NOMO-1 (cell line): ENCODE measurements around the gene ELK1.

ENCODE experiments used
- DNase-seq, 2 experiments: peaks; one replicate each; lab custom pipeline; 2025; ENCODE audit not compliant: unreplicated experiment in 2 of 2; lab: John Stamatoyannopoulos, UW

ELK1 gene

DNA sequence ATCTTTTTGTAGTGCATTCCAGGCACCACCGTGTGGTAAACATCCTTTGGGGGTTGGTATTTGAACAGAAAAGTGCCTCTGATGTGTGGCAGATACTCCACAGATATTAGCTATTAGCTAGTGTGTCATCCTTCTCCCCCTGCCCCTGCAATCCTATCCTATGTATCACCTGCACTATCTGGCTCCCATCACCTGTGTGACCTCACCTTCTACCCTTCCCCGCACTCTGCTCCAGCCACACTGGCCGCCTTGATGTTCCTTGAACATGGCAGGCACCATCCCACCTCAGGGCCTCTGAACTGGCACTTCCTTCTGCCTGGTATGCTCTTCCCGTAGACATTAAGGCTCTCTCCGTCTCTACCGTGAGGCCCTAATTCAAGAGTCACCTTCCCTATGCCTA is 3.7 kb downstream of the ELK1 start:
- DNase-seq, result no peak

DNA sequence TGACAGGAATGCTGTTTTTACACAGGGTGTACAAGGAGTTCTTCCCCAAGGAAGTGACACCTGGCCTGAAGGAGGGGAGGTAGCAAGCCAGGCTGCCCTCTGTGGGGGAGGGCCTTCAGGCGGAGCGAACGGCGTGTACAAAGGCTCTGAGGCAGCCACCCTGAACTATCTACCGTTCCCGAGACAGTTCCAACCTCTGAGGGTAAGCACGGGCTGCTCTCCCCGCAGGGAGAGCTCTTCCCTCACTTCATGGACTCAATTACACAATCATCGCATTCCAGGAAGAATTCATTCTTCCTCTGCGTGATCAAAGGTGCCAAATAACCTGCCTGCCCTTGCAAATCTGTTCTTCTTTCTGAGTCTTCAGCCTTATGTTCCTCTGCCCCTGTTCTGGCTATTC is 4.8 kb downstream of the ELK1 start:
- DNase-seq, result no peak

DNA sequence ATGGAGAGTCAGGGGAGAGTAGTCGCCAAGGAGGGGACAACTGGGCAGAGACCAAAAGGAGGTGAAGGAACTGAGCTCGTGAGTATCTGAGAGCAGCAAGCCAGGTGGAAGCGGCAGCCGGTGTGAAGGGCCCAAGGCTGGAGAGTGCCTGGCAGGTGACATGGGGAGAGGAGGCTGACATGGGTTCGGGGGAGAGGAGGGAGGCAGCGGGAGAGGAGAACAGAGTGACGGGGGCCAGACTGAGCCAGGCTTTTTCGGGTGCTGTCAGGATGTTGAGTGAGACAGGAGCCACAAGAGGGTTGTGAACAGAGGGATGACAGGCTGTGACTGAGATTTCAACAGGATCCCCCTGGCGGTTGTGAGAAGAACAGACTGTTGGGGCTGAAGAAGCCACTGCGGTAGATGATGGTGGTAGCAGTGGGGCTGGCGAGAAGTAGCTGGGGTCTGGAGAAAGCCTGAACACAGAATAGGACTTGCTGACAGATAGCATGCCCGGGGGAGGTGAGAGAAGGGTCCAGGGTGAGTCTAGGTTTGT is 5.7 kb downstream of the ELK1 start:
- no peak for DNase-seq

DNA sequence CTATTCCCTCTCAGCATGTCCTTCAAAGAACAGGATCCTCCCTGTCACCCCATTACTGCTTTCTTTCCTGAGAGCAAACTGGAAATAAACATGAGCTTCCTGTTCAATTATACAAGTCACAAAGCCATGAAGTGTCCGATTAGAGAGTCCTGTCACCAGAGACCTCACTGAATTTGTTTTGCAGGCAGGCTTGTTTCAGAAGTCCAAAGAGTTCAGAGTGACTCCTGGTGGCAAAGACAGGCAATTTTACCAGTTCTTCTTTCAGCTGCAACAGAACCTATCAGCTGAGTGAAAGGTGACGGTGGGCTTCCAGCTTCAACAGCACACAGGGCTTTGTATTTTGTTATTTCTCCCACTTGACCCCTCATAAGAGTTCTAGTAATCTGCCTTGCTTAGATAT is 6.4 kb downstream of the ELK1 start:
- peak in 1 of 2 experiments; percentile 28 for DNase-seq

DNA sequence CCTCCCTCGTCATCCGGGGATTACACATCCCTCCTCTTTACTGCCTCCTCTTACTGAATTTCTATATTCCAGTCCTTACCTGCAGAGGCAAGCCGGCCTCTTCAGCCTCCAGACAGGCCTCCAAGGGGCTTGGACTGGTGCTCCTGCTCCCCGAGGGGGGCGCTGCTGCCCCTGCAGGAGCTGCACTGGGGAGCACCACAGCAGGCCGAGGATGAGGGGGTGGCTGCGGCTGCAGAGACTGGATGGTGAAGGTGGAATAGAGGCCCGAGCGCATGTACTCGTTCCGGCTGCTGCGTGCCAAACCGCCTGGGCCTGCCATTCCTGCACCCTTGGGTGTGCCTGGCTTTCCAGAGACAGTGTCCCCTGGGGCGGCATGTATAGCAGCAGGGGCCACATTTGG is 11.5 kb downstream of the ELK1 start:
- no peak for DNase-seq

DNA sequence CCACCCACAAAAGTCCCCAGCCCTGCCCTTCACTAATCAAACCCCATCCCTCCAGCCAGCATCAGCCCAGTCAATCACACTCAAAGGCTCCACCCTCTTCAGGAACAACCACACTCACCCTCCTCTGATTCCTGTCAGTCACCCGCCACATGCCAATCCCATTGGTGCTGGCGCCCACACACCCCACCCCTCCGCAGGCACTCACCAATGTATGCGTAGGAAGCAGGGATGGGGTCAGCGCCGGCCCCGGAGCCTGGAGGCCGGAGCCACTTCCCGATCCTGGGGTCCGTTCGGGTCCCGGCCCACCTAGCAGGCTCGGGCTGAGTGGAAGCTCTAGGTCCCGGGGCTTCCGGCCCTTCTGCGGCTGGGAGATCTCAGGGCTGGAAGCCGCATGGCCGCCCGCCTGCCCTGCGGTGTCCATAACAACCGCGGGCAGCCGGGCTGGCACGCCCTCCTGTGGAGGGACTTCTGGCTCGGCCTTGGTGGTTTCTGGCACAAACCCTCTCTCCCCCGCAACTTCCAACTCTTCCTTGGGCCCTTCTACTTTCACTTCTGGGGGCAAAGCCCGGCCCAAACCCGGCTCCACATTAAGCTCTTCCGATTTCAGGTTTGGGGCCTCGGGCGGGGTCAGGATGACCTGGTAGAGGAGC is 12.7 kb downstream of the ELK1 start:
- no peak for DNase-seq

DNA sequence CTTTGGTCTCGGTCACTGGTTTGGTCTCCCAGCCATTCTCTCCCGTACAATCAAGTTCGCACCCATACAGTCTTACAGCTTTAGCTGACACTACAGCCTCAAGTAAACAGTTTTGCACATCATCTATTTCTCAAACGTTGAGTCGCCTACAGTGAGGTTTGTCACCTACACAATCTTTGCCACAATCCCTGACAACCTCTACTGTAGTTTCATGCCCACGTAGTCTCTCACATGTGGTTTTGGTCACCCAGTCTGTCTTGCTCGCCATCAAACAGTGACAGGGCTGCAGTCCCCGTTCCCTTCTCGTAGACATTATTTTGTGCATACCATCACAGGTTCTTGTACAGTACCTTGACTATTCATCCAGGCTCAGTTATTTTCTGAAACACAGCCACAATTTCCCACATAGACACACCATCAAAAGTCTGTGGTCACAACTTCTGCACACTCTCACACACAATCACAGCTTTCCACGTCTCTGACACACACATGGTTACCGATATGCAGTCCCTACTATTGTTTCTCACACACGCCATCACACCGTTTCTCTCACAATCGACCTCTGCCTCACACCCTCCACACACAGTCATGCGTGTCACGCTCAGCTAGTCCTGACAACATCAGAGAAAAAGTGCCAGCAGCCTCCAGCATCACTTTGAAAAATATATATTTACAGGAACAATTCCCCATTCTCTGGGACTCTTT is 15.3 kb downstream of the ELK1 start:
- DNase-seq, result no peak

DNA sequence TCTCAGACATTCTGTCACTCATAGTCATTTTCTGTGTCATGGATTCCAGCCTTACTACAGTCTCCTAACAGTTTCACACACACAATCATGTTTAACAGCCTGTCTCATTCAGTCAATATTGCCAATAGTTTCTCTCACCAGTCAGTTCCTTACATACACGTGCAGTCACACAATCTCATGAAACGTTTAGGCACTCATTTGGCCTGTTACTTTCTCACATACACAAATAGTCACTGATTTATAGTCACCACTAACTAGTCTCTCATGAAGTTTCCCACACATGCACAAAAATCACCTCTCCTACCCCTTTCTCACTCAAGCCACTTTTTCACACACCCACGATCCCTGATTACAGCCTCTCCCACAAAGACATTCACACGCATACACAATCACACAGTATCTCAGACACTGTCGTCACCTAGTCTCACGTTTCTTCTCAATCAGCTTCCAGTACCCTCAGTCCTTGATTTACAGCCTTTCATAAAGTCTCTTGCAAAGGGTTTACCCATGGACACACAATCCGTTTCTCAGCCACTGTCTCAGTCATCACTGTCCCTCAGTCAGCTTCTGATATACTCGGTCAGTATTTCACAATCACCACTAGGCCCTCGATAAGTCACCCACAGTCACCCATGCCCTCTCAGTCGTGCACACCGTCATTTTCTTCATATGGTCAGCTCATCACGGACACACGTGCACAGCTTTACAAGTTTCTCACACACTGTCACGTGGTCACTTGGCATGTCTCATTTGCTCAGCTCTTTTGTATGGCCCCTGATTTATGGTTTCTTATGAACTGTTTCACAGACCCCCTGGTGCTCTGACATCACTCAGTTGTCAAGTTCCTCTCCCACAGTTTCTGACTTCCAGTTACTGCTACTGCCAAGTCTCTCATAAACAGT is 16.4 kb downstream of the ELK1 start:
- peak in 1 of 2 experiments; percentile 17 for DNase-seq

DNA sequence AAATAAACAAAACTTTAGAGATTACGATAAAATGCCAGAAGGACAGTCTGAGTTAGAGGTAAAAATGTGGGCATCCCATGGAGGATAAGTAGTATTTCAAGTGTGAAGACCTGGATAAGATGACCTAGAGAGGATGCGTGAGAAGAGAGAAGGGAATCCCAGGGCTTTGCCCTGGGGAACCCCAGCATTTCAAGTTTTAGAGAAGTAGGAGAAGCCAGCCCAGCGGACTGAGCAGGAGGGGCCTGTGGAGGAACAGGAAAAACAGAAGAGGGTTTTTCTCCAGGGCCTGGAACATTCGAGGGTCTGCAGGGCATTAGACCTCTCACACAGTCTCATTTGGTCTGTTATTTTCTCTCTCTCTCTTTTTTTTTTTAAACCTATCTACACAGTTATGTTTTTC is 17.7 kb downstream of the ELK1 start:
- no peak for DNase-seq

DNA sequence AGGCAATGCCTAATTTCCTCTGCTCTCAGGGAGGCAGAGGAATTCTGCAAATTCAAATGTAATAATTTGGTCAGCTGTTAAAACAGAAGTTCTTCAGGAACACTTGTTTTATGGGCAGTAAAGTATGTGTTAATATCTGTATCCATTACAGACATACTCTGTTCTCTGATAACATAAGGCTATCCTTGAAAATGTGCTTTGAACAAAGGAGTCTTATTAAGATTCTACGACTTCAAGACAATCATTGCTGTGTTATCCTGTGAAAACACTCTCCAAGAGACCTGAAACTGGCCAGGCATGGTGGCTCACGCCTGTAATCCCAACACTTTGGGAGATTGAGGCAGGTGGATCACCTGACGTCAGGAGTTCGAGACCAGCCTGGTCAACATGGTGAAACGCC is 18.7 kb downstream of the ELK1 start:
- DNase-seq, result no peak

DNA sequence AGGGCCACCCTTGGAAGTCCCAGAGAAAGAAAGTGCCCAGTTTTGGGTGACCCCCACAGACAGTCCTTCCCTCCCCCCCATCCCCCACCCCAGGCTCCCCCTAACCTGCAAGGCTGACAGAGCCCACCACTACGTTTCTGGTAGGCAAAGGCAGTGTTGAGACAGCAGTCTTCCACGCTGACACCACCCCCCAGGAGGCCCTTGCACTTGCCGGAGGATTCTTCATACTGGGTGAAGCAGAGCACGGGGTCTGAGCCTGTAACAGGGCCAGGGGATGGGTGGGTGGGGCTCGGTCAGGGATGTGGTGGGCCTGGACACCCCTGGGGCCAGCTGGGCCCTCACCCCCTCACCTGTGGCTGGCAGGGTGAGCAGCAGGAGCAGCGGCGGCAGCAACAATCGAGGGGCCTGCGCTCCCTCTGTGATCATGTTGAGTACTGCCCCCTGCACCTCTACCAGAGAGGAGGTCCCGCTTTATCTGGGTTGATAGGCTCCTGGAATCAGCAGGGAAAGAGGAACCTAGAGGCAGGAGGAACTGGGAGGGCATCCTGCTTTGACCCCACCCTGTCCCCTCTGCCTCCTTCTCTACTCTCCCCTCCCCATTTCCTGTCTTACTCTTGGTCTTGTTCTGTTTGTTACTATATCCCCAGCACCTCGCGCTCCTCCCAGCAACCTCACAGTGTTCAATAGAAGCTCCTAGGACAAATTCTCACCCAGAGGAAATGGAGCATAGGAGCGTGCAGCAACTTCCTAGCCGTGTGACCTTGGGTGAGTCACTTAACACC is 20.8 kb downstream of the ELK1 start, which contains the start of gene CFP:
CFP (minus strand) TSS at position 512 of the 782 bp plus-strand sequence; CDS start at position 426, 86 bp downstream.
- DNase-seq, result peak; percentile 42 to 54

DNA sequence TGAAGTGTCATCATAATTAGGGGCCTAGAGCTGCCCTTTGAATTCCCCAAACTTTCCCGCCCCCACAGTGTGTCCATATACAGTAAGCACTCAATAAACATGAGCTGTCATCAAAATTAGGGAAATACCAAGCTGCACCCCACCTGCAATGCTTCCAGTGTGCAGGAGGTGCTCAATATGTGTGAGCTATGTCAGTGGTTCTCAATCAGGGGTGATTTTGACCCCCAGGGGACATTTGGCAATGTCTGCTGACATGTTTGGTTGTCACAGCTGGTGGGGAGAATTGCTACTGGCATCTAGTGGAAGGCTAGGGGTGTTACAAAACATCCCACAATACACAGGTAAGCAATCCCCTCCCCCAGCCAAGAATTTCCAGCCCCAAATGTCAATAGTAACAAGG is 21.4 kb downstream of the ELK1 start:
- DNase-seq, result peak in 1 of 2 experiments; percentile 15

DNA sequence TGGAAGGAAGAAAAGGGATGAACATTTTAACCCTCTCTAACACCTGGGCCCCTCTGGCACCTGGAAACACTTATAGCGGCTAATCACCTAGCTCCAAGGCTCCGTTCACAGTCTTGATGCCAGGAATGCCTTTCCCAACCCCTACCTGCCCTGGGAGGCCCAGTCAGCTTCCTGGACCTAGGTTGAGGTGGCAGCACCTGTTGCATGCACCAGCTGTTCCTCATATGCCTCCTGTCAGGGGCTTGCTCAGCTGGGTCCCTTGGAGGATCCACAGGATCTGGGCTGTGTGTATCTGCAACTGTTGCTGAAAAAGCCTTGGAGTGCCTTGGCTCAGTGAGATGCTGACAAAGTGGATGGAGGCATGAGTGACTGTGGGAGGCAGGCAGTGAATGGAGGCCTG is 25.0 kb downstream of the ELK1 start:
- no peak for DNase-seq

DNA sequence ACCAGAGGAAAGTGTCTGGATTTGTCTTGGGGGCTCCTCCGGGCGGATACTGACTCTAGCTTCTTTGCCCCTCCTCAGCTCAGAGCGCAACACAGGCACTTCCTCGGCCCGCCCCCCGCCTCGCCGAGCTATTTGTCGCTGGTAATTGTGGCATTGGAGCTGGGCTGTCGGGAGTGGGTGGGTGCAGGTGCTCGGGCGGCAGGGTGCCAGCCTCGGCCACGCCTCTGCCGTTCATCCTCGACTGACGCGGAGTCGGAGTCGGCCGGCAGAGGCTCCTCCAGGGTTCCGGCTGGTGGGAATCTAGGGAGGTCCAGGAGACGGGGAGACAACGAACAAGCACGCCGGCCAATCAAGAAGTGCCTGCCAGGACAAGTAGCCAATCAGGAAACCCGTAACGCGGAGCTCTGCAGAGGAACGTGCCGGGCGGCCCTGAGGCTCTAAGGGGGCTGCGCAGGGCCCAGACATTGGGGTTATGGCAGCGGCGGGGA is 26.8 kb downstream of the ELK1 start:
- no peak for DNase-seq

DNA sequence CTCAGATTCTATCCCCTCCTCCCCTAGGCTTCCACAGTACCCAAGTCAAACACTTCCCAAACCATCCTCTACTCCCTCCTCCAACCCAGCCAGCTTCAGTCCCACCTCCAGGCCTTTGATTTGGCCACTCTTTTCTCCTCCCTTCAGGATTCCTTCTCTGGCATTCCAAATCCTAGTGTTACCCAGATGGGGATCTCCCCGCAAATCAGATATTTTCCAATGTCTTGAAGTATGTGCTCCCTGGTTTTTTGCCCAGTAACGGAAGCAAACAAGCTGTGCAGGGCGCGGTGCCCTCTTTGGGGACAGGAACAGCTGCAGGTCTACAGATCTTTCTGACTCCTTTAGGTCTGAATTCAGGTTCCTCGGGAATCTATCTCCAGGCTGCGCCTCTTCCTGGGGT is 28.5 kb downstream of the ELK1 start:
- no peak for DNase-seq

DNA sequence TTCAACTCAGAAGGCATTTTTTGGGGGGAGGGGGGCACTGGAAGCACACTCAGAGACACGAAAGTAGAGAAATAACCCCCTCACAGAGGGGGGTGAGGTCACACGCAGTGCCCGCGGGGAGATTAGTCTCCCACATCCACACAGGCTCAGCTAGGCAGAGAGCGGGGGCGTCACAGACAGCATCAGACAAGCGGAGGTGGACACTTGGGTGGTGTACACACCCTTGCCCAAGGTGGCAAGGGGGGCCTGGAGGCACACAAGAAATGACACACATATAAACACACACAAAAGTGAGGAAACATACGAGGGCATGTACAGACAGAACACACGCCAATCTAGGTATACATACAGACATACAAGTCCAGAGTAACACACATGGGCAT is 30.1 kb downstream of the ELK1 start:
- DNase-seq, result no peak

DNA sequence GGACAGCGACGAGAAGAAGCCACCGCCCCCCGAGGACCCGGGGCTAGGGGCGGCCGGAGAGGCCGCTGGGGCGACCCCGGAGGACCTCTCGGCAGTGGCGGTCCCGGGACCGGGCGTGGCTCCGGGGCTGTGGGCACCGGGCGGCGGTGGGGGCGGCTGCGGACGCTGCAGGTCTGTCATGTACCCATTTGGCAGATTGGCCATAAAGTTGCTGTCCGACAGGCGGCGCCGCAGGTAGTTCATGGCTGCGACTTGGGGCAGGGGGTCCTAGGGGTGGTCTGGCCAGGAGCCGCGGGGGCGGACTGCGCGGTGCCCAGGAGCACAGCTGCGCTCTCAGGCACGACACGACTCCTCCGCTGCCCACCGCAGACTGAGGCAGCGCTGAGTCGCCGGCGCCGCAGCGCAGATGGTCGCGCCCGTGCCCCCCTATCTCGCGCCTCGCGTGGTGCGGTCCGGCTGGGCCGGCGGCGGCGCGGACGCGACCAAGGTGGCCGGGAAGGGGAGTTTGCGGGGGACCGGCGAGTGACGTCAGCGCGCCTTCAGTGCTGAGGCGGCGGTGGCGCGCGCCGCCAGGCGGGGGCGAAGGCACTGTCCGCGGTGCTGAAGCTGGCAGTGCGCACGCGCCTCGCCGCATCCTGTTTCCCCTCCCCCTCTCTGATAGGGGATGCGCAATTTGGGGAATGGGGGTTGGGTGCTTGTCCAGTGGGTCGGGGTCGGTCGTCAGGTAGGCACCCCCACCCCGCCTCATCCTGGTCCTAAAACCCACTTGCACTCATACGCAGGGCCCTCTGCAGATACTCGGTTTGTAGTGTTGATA is 30.7 kb downstream of the ELK1 start, which contains the start of gene SYN1:
SYN1 (minus strand) TSS at position 372 of the 817 bp plus-strand sequence; CDS start at position 243, 129 bp downstream.
- DNase-seq, result peak; percentile 59 to 67

DNA sequence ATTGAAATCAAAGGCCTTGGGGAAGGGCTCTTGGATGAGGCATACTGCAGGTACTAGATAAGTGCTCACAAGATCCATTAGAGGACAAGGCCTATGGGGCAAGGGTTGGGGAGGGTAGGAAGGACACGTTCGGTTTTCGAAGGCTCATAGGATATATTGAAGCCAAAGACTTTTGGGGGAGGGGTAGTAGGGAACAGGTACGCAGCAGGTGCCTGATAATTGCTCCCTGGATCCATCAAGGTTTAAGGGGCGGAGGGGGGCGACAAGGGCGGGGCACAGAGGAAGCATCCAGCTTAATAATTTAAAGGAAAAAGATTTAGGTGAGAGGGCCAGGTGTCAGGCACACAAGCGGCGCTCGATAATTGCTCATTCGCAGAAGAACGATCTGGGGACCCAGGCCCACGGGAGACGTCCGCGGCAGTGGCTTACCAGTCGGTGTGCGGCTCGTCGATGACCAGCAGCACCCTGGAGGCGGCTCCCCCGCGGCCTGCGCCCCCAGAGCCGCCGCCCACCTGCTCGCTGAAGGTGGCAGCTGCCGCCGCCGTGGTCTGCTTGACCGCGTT is 31.4 kb downstream of the ELK1 start:
- DNase-seq, result no peak

DNA sequence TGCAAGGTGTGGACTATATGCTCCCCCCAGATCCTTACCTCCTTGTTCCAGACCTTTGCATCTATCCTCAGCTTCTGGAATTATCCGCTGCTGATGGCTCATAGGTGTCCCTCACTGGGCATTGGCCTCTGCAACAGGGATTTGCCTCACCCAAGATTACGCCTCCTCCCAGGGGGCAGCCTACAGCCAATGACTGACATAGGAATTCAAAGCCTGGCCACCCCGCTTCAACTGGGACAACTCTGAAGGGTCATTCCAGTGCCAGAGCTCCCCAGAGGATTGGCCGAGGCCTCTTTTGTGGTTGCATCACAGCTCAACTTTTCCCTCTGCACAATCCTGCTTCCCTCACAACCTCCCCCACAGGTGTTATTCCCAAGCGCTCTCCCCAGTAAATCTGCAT is 35.7 kb downstream of the ELK1 start:
- DNase-seq, result no peak
